K562 (cell line): ENCODE data around the gene PDE1C.

Source experiments
- ZNF551 ChIP-seq: fragments of 250-450 bp; sonication (Bioruptor Pico); IDR thresholded peaks from 2 replicates; pipeline ENCODE4 v1.5.0; 2021; ENCODE audit warnings: mild to moderate bottlenecking, moderate library complexity
- TF ChIP-seq, protein P1 (sequence below), 3 experiments: IDR thresholded peaks in 2 of 3; conservative IDR thresholded peaks in 1 of 3; 2 replicates each; pipeline ENCODE4 v1.5.1; 2011 to 2012; ENCODE audit warnings: low read length in 3 of 3, mild to moderate bottlenecking in 3 of 3, control low read depth in 2 of 3, improper control_type of control experiment in 1 of 3, inconsistent platforms in 1 of 3, low read depth in 1 of 3, mixed read lengths in 1 of 3, moderate library complexity in 1 of 3; ENCODE audit not compliant: insufficient read depth in 2 of 3

GRCh38 chr7:31979690-31980330 is 90.4 kb downstream of the PDE1C start:
- TF ChIP-seq ZNF551 (CRISPR knock-in tag): no peak
- TF ChIP-seq, protein P1, sequence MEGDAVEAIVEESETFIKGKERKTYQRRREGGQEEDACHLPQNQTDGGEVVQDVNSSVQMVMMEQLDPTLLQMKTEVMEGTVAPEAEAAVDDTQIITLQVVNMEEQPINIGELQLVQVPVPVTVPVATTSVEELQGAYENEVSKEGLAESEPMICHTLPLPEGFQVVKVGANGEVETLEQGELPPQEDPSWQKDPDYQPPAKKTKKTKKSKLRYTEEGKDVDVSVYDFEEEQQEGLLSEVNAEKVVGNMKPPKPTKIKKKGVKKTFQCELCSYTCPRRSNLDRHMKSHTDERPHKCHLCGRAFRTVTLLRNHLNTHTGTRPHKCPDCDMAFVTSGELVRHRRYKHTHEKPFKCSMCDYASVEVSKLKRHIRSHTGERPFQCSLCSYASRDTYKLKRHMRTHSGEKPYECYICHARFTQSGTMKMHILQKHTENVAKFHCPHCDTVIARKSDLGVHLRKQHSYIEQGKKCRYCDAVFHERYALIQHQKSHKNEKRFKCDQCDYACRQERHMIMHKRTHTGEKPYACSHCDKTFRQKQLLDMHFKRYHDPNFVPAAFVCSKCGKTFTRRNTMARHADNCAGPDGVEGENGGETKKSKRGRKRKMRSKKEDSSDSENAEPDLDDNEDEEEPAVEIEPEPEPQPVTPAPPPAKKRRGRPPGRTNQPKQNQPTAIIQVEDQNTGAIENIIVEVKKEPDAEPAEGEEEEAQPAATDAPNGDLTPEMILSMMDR (IDR thresholded peaks at IDR 0.05 in 2 of 3, conservative IDR thresholded peaks at IDR 0.05 in 1 of 3; ENCODE audit: insufficient read depth in 2 of 3, low read depth in 1 of 3, low read length in 3 of 3): no peak
